Activated T-cell treated with anti-CD3 and anti-CD28 coated beads, Interleukin-2, amount 50 U/mL, for 72 hours (primary cell): ENCODE data around the gene SSH3. TPM values are rescaled to one million over a fixed set of nuclear protein-coding genes. Genes with fewer than 3 reads are reported as not detected.

ENCODE experiments used
- ATAC-seq, 2 donors: fragments of 150-1000 bp; cut with Tn5 transposase; replicated peaks in 1 of 2; 2 replicates each; pipeline ENCODE4 v1.10.0; 2021; ENCODE audit warnings: moderate library complexity in 2 of 2, mild to moderate bottlenecking in 1 of 2
- DNase-seq, 2 donors: peaks; one replicate each; pipeline ENCODE4 v3.0.0; 2021 to 2022; ENCODE audit warnings: mixed read lengths in 1 of 2
- H3K27ac Mint-ChIP-seq: one replicate; pipeline ENCODE4 v1.8.0; 2022; ENCODE audit warnings: mild to moderate bottlenecking, moderate library complexity, mixed read lengths
- H3K27me3 Mint-ChIP-seq: one replicate; pipeline ENCODE4 v1.8.0; 2022; ENCODE audit warnings: low read depth, mixed read lengths
- H3K36me3 Mint-ChIP-seq, 2 donors: one replicate each; pipeline ENCODE4 v1.8.0; 2022; ENCODE audit warnings: mixed read lengths in 2 of 2, mild to moderate bottlenecking in 1 of 2; ENCODE audit not compliant: insufficient read depth in 2 of 2
- H3K4me1 Mint-ChIP-seq: one replicate; pipeline ENCODE4 v1.8.0; 2022; ENCODE audit warnings: low read depth, mixed read lengths
- H3K4me3 Mint-ChIP-seq, 2 donors: one replicate each; pipeline ENCODE4 v1.8.0; 2022; ENCODE audit warnings: mild to moderate bottlenecking in 2 of 2, mixed read lengths in 2 of 2, moderate library complexity in 2 of 2
- H3K9me3 Mint-ChIP-seq, 2 donors: one replicate each; pipeline ENCODE4 v1.8.0; 2022; ENCODE audit warnings: mixed read lengths in 2 of 2
- total RNA-seq, 2 donors: library from RNA; stranded (reverse); gene quantifications; one replicate each; pipeline ENCODE4 v1.2.3, GENCODE V29; 2022

SSH3 gene
- total RNA-seq, 2 donors from 2014 or later, result 13.3 to 20.3 TPM

DNA sequence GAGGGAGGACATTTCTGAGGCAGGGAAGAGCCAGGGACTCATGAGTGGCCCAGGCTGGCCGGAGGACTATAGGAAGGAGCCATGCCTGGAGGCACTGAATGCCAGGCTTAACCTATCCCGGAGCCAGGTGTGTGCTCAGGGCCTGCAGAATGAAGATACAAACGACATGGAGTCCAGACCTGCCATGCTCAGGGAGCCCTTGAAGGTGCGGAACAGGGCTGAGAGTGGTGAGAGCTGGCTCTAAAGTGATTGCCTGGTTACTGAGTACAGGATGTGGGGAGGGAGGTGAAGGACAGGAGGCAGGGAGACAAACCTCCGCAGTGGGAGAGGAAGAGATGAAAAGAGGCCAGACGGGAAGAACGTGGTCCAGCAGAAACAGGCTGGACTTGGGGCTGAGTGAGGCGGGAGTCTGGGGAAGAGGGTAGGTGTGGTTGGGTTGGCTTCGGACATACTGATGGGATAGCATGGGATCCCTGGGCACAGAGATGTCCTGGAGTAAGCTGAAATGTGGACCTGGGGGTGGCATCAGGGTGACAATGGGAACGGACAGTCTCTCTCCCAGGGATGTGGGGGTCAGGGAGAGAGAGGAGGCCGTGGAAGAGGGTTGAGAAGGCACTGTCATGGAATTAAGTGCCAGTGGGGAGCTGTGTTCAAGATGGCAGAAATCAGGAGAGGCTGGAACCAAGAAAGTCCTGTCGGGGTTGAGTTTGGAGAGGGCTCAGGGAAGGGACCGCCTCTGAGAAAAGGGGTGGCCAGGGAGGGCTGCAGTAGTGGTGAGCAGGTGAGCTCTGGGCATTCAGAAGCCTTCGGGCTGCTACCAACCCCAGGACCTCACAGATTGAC lies 15.8 kb upstream of the SSH3 start:
- DNase-seq, result peak in 1 of 2 donors; percentile 44
- Mint-ChIP-seq H3K4me3 (peak overlapping the region; percentile 74 to 83), H3K4me1 (peaks cover 68% of the 10 kb centered on the region), H3K9me3 (no peaks in the 10 kb centered on the region), H3K27me3 (no peaks in the 10 kb centered on the region), H3K36me3 (peaks cover 4 to 18% of the 10 kb centered on the region in 2 donors), H3K27ac (peak overlapping the region; percentile 88)
- ATAC-seq, result peak in 1 of 2 donors; percentile 16

DNA sequence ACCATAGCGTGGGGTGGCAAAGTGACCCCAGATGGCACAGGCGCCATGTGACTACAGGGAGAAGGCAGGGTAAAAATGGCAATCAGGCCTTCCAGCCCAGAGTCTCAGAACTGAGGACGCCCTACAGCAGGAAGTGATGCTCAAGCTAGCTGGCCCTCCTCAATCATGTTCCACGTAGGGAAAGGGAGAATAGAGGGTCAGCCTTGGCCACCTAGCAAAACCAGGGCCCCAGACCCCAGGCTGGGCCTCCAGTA lies 15.2 kb upstream of the SSH3 start:
- DNase-seq, result no peak
- peaks cover 74% of the 10 kb centered on the region for H3K4me1 Mint-ChIP-seq
- no peaks in the 10 kb centered on the region for H3K27me3 Mint-ChIP-seq
- H3K4me3 Mint-ChIP-seq, result peak overlapping the region; percentile 74 to 83
- no peak for ATAC-seq
- H3K9me3 Mint-ChIP-seq, result no peaks in the 10 kb centered on the region
- H3K36me3 Mint-ChIP-seq, result peaks cover 3 to 22% of the 10 kb centered on the region in 2 donors
- H3K27ac Mint-ChIP-seq, result peak overlapping the region; percentile 88

DNA sequence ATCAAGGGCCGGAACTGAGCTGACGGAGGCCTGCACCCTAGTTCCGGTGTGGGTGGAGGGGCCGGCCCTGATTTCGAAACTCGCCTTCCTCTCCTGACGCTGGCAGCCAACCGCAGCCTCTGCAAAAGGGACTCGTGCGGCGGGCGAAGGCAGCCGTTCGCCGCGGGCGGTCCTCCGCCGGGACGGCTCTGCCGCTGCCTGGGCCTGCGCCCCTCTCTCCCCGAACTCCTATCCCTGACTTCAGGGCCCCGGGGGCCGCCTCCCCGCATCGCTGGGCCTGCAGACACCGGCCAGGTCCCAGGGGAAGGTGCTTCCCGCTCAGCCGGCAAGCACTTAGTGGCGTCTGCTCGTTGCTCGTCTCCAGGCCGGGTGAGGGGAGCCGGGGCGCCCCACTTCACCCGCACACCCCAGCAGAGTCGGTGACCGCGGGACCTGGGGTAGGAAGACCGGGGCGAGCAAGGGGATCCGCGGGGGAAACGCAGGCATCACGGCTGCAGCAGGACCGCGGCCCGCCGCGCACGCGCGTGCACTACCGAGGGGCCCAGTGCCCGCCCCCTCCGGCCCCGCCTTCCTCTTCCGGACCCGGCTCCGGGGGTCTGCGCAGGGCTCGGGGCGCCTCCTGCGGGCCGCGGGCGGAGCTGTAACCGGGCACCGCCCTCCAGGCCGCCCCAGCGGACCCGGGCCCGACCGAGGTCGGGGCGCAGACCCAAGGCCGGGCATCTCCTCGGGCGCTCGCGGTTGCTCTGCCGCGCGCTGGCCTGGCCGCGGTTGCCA lies 14.7 kb upstream of the SSH3 start:
- peak overlapping the region; percentile 74 to 83 for H3K4me3 Mint-ChIP-seq
- H3K9me3 Mint-ChIP-seq, result no peaks in the 10 kb centered on the region
- peak overlapping the region; percentile 88 for H3K27ac Mint-ChIP-seq
- H3K36me3 Mint-ChIP-seq, result peaks cover 3 to 23% of the 10 kb centered on the region in 2 donors
- peaks cover 76% of the 10 kb centered on the region for H3K4me1 Mint-ChIP-seq
- ATAC-seq (peak; percentile 72 to 78), DNase-seq (peak; percentile 94)
- no peaks in the 10 kb centered on the region for H3K27me3 Mint-ChIP-seq

DNA sequence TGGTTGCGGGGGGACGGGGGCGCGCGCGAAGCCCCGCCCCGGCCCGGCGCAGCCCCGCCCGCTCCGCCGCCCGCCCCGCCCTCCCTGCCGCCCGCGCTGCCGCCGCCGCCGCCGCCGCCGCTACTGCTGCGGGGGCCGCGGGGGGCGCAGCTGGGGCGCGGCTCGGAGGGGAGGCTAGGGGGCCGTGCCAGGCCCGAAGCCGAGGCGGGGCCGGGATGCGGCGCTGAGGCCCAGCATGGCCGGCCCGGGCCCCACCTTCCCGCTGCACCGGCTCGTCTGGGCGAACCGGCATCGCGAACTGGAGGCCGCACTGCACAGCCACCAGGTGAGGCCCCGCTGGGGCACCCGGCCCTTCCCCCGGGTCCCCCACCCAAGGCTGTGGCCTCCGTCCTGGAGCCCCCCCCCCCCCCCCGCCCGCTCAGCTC lies 14.1 kb upstream of the SSH3 start, which contains the start of gene ANKRD13D:
Gene ANKRD13D (plus strand): TSS at position 78 of the 425 bp plus-strand sequence. CDS start 158 bp downstream, at position 236.
- ATAC-seq, result no peak
- H3K27me3 Mint-ChIP-seq, result no peaks in the 10 kb centered on the region
- no peaks in the 10 kb centered on the region for H3K9me3 Mint-ChIP-seq
- peaks cover 76% of the 10 kb centered on the region for H3K4me1 Mint-ChIP-seq
- H3K36me3 Mint-ChIP-seq, result peaks cover 3 to 26% of the 10 kb centered on the region in 2 donors
- peak within 1 kb of the TSS; percentile 96 for H3K4me3 Mint-ChIP-seq
- peak within 1 kb of the TSS; percentile 93 for H3K27ac Mint-ChIP-seq
- no peak for DNase-seq

DNA sequence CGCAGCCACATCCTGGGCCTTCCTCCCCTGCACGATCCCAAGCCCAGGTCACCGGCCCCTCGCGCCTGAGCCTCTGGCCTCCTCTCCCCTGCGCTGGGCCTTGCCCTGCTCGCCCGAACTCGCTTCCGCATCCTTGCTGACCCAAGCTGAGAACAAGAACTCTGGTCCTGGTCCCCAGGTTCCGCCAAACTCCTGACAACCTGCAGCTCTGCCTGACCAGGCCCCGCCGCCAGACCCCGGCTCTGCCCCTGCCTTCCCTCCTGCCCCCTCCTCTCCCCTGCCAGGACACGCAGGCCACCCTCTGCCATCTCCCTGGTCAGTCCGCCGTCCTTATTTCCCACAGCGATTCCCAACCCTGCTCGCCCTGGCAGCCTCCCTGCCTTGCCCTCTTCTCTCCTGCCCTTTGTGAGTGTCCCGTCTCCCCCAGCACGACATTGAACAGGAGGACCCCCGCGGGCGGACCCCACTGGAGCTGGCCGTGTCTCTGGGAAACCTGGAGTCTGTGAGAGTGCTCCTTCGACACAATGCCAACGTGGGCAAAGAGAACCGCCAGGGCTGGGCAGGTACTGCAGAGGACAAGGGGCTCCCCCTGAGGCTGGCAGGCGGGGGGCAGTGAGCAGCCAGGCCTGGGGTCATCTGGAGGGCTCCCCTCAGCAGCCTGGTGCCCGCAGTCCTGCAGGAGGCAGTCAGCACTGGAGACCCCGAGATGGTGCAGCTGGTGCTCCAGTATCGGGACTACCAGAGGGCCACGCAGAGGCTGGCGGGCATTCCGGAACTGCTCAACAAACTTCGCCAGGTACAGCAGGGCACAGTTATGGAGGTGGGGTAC lies 13.5 kb upstream of the SSH3 start:
- Mint-ChIP-seq H3K4me1 (peaks cover 73% of the 10 kb centered on the region), H3K4me3 (peak overlapping the region; percentile 96), H3K27me3 (no peaks in the 10 kb centered on the region), H3K36me3 (peaks cover 3 to 30% of the 10 kb centered on the region in 2 donors), H3K27ac (peak overlapping the region; percentile 93), H3K9me3 (no peaks in the 10 kb centered on the region)
- DNase-seq (peak in 1 of 2 donors; percentile 41), ATAC-seq (peak in 1 of 2 donors; percentile 0)

DNA sequence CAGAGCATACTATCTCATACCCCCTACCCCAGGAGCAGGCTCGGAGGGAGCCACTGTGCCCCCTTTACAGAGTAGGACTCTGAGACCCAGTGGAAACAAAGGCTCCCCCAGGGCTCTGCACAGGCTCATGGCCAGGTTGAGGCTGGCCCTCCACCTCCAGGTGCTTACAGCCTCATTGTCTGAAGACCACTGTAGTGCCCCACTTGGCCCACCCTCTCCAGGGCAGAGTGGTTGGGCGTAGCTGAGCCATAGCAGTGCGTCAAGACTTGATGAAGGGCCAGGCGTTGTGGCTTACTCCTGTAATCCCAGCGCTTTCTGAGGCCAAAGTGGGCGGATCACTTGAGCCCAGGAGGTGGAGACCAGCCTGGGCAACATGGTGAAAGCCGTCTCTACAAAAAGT lies 12.5 kb upstream of the SSH3 start:
- DNase-seq (no peak), ATAC-seq (no peak)
- Mint-ChIP-seq H3K4me3 (peak overlapping the region; percentile 96), H3K9me3 (no peaks in the 10 kb centered on the region), H3K36me3 (peaks cover 3 to 40% of the 10 kb centered on the region in 2 donors), H3K27me3 (no peaks in the 10 kb centered on the region), H3K4me1 (peaks cover 64% of the 10 kb centered on the region), H3K27ac (peak overlapping the region; percentile 38)

DNA sequence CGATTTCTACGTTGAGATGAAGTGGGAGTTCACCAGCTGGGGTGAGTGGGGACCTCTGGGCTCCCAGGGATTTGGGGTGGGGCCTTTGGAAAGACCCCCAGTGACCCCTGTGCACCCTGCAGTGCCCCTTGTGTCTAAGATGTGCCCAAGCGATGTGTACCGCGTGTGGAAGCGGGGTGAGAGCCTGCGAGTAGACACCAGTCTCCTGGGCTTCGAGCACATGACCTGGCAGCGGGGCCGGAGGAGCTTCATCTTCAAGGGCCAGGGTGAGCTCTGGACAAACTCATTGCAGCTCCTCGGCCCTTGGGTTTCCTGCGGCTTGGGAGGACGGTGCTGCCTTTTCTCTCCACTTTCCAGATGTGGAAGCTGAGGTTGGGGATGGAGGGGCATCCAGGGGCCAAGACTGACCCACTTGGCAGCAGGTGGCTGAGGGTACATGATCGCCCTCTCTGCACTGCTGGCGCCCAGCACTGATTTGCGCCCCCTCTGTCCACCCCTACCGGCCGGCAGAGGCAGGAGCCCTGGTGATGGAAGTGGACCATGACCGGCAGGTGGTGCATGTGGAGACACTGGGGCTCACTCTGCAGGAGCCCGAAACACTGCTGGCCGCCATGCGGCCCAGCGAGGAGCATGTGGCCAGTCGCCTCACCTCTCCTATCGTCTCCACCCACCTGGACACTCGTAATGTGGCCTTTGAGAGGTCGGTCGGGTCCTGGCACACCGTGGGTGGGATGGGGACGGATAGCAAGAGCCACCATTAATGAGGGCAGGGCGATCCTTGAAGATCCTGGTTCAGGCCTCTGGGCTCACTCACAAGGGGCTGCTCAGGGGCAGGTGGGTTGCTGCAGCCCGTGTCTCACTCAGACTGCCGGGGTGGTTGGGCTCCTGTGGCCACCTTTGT lies 11.6 kb upstream of the SSH3 start:
- no peaks in the 10 kb centered on the region for H3K27me3 Mint-ChIP-seq
- H3K4me1 Mint-ChIP-seq, result peaks cover 66% of the 10 kb centered on the region
- peaks cover 10 to 46% of the 10 kb centered on the region in 2 donors for H3K36me3 Mint-ChIP-seq
- H3K9me3 Mint-ChIP-seq, result peaks cover 3% of the 10 kb centered on the region in 2 donors
- H3K4me3 Mint-ChIP-seq, result peak overlapping the region in 1 of 2 donors; percentile 25
- no peak overlapping the region for H3K27ac Mint-ChIP-seq
- ATAC-seq (no peak), DNase-seq (no peak)

DNA sequence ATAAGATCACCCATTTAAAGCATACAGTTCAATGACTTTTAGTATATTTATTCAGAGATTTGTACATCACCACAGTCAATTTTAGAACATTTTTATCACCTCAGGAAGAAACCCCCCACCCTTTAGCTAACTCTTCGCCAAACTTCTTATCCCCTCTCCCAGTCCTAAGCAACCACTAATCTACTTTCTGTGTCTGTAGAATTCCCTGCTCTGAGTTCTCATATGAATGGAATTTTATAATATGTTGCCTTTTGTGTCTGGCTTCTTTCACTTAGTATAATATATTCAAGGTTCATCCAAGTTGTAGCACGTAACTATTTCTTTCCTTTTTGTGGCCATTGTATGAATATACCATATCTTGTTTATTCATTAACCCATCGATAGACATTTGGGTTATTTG lies 10.7 kb upstream of the SSH3 start:
- peaks cover 5 to 6% of the 10 kb centered on the region in 2 donors for H3K9me3 Mint-ChIP-seq
- H3K27ac Mint-ChIP-seq, result peak overlapping the region; percentile 95
- ATAC-seq, result no peak
- peaks cover 63% of the 10 kb centered on the region for H3K4me1 Mint-ChIP-seq
- no peak for DNase-seq
- H3K4me3 Mint-ChIP-seq, result peak overlapping the region; percentile 2 to 70
- peaks cover 11 to 48% of the 10 kb centered on the region in 2 donors for H3K36me3 Mint-ChIP-seq
- no peaks in the 10 kb centered on the region for H3K27me3 Mint-ChIP-seq

DNA sequence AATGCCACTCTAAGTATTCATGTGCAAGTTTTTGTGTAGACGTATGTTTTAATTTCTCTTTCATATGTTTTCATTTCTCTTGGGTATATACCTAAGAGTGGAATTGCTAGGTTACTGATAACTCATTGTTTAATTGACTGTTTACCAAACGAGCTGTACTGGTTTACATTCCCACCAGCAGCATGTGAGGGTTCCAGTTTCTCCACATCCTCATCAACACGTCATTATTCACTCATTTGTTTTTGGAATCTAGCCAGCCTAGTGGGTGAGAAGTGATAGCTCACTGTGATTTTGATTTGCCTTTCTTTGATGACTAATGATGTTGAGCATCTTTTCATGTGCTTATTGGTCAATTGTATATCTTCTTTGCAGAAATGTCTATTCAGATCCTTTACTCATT lies 10.2 kb upstream of the SSH3 start:
- peaks cover 11 to 52% of the 10 kb centered on the region in 2 donors for H3K36me3 Mint-ChIP-seq
- peak overlapping the region in 1 of 2 donors; percentile 70 for H3K4me3 Mint-ChIP-seq
- no peaks in the 10 kb centered on the region for H3K27me3 Mint-ChIP-seq
- peaks cover 62% of the 10 kb centered on the region for H3K4me1 Mint-ChIP-seq
- ATAC-seq (no peak), DNase-seq (no peak)
- peaks cover 5 to 6% of the 10 kb centered on the region in 2 donors for H3K9me3 Mint-ChIP-seq
- H3K27ac Mint-ChIP-seq, result peak overlapping the region; percentile 95

DNA sequence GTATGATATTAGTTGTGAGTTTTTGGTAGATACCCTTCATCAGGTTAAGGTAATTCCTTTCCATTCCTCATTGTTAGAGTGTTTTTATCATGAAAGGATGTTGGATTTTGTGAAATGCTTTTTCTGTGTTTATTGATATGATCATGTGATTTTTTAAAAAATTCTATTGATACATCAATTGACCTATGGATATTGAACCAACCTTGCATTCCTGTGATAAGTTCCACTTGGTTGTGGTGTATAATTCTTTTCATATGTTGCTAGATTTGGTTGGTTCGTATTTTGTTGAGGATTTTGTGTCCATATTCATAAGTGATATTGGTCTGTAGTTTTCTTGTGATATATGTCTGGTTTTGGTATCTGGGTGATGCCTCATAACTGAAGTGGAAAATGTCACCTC lies 7.5 kb upstream of the SSH3 start:
- DNase-seq (no peak), ATAC-seq (no peak)
- Mint-ChIP-seq H3K27ac (peak overlapping the region; percentile 95), H3K9me3 (peaks cover 5 to 6% of the 10 kb centered on the region in 2 donors), H3K27me3 (no peaks in the 10 kb centered on the region), H3K4me3 (no peak overlapping the region), H3K4me1 (peaks cover 47% of the 10 kb centered on the region), H3K36me3 (peaks cover 12 to 54% of the 10 kb centered on the region in 2 donors)

DNA sequence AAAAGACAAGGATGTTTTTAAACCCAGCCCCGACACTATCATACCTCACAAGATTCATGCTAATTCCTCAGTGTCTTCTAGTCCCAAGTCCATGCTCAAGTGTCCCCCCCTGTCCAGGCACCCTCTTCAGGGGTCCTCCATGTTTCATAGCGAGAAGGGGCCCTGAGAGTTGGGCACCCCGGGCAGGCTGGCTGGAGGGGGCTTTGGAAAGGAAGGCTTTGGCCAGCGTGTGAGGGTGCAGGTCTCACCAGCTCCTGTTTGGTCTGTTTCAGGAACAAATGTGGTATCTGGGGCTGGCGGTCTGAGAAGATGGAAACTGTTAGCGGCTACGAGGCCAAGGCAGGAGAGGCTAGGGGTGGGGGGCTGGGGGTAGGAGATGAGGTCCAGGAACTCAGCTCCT lies 4.5 kb upstream of the SSH3 start:
- DNase-seq (no peak), ATAC-seq (no peak)
- Mint-ChIP-seq H3K27ac (no peak overlapping the region), H3K36me3 (peaks cover 12 to 41% of the 10 kb centered on the region in 2 donors), H3K27me3 (no peaks in the 10 kb centered on the region), H3K4me1 (peaks cover 23% of the 10 kb centered on the region), H3K9me3 (peaks cover 5 to 6% of the 10 kb centered on the region in 2 donors), H3K4me3 (no peak overlapping the region)
